OCI-LY7 (cell line): Measurements from ENCODE around the gene FBXL20.

Experiments used
- CTCF ChIP-seq: fragments of 200-600 bp; sonication (generic); conservative IDR thresholded peaks from 2 replicates; pipeline ENCODE4 v1.5.1; 2014; ENCODE audit warnings: mild to moderate bottlenecking, antibody characterized with exemption, low read length, moderate library complexity, mixed read lengths
- EZH2phosphoT487 ChIP-seq: fragments of 200-600 bp; sonication (generic); IDR thresholded peaks from 2 replicates; pipeline ENCODE4 v1.6.1; 2018; ENCODE audit warnings: low read depth, borderline replicate concordance, mild to moderate bottlenecking, mixed run types, antibody characterized with exemption, low read length, moderate library complexity, mixed read lengths

GRCh38 chr17:39380144-39380543 is 21.3 kb downstream of the FBXL20 start:
- TF ChIP-seq EZH2phosphoT487 (no peak), CTCF (no peak)
